Stimulated activated CD4-positive, alpha-beta T cell treated with anti-CD3 and anti-CD28 coated beads, TNF-alpha, amount 100 ng/mL, for 48 hours (primary cell): ENCODE data around the gene CA5A.

ENCODE experiments used
- DNase-seq, 3 donors: peaks; one replicate each; pipeline ENCODE4 v3.0.0-alpha.2; 2020; ENCODE audit warnings: low read depth in 3 of 3

Gene CA5A

GRCh38 chr16:87963400-87963799 is 27.1 kb upstream of the CA5A start:
- peak; percentile 58 to 71 (median 58) for DNase-seq

- no peak for DNase-seq
Observed at GRCh38 chr16:87961623-87962022, 25.3 kb upstream of the CA5A start.

GRCh38 chr16:87960852-87961251 is 24.5 kb upstream of the CA5A start:
- no peak for DNase-seq

- DNase-seq = no peak
Observed at GRCh38 chr16:87960296-87960695, 24.0 kb upstream of the CA5A start.

- no peak for DNase-seq
Observed at GRCh38 chr16:87959391-87959990, 23.2 kb upstream of the CA5A start.

GRCh38 chr16:87958632-87959031 is 22.3 kb upstream of the CA5A start:
- no peak for DNase-seq

- no peak for DNase-seq
Observed at GRCh38 chr16:87957296-87958094, 21.2 kb upstream of the CA5A start.

GRCh38 chr16:87956365-87957231 is 20.3 kb upstream of the CA5A start:
- DNase-seq = peak; percentile 48 to 73 (median 61)

- no peak for DNase-seq
Observed at GRCh38 chr16:87956098-87956364, 19.7 kb upstream of the CA5A start.

- DNase-seq = no peak
Observed at GRCh38 chr16:87955302-87956097, 19.2 kb upstream of the CA5A start.

- no peak for DNase-seq
Observed at GRCh38 chr16:87954826-87955225, 18.5 kb upstream of the CA5A start.

- no peak for DNase-seq
Observed at GRCh38 chr16:87954361-87954760, 18.0 kb upstream of the CA5A start.

- DNase-seq = no peak
Observed at GRCh38 chr16:87953308-87954215, 17.2 kb upstream of the CA5A start.

GRCh38 chr16:87952751-87953150 is 16.4 kb upstream of the CA5A start:
- DNase-seq = no peak

- DNase-seq = no peak
Observed at GRCh38 chr16:87951552-87952538, 15.5 kb upstream of the CA5A start.

- peak; percentile 91 to 98 (median 93) for DNase-seq
Observed at GRCh38 chr16:87950765-87951551, 14.6 kb upstream of the CA5A start, which contains the start of gene BANP. BANP (plus strand) TSS chr16:87951434; CDS start chr16:87975116, 23,682 bp downstream.

- no peak for DNase-seq
Observed at GRCh38 chr16:87949071-87949744, 12.9 kb upstream of the CA5A start.

- no peak for DNase-seq
Observed at GRCh38 chr16:87948735-87949070, 12.4 kb upstream of the CA5A start.
